Cardiac septum (tissue), 1 donor: ENCODE data around the gene VPS29. TPM values are rescaled to one million over a fixed set of nuclear protein-coding genes. Genes with fewer than 3 reads are reported as not detected.
"Not testable (repeated sequence)": the region's sequence is repeated elsewhere in the genome, so short reads cannot be mapped to it uniquely, and the experiment has no call there.

Experiments used
- DNase-seq: peaks from one replicate; pipeline ENCODE4 v3.0.0-alpha.2; 2020; ENCODE audit warnings: low spot score
- intact Hi-C: fragments of 100-400 bp; cut with DNase I; formaldehyde crosslinking; loops from one replicate; pipeline ENCODE4 v1.14.0; 2022
- long read RNA-seq: library from polyadenylated mRNA; unstranded; transcript quantifications from one replicate; pipeline ENCODE4 v2.0.0, GENCODE V29; 2021
- total RNA-seq: library from RNA; stranded (reverse); fragmentation: NEBNext Ultra II Directional; extraction: Animal tissue kit (Norgen Biotek cat#: 25700); gene quantifications from one replicate; pipeline ENCODE4 v1.2.1, GENCODE V29; 2021
- donor health status: DM: no; HTN: no; CAD: no.

The VPS29 gene
- 76.3 TPM for total RNA-seq
- long read RNA-seq, transcript VPS29-206 (4 exons, 1,523 nt) = major isoform, 74 of 114 reads
- long read RNA-seq, partial matches to known transcripts = 2 of 114 reads
- long read RNA-seq, other reads (novel, unspliced or antisense) = 37 of 114 reads

DNA sequence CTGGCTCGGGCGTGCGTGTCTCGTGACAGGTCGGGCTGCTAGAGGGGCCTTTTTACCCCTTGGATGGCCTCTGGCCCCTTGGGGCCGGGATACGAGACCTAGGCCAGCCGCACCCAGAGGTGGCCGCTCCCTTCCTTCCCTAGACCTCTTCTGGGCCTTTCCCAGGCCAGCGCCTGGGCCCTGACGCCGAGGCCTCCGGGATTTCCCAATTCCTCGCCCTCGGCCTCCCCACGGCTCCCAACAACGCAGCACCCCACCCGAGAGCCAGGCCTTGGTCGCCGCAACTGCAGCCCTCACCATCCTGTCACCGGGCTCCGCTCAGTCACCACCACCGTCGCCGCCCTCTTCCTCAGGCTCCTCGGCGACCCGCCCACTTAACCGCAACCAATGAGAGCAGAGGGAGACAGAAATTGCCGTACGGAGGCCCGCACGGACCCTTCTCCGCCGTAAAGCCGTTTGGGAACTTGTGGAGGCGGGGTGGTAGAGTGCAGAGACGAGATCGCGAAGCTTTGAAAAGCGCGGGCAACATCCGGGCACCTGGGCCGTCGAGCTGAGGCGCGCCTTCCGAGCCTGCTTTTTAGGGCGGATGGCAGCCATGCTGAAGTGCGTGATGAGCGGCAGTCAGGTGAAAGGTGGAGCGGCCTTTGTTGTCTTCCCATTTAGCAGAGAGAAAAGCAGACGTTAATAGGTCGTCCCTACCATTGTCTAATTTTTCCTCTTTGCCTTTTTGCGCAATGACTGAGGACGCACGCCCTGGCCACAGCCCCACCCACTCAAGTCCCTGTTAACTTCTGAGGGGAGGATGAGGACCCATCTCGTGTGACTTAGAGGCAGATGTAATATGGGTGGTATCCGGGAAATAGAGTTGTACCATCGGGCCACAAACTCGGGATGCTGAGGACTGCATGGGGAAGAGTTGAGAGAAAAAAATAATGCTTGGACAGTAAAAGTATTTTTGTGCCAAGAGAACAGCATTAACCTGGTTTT is at the start of gene VPS29, which contains the start of gene RAD9B:
VPS29 (minus strand) TSS at position 360 of the 987 bp plus-strand sequence; CDS start at position 300, 60 bp downstream.
RAD9B (plus strand) TSS at position 580 of the 987 bp plus-strand sequence; CDS start at position 587, 7 bp downstream.
- intact Hi-C loops = loop anchor here (1.0 kb wide), 1 partner anchor 34 kb away; the partner anchor contains the start of genes FAM216A and GPN3
- peak; percentile 99 for DNase-seq

DNA sequence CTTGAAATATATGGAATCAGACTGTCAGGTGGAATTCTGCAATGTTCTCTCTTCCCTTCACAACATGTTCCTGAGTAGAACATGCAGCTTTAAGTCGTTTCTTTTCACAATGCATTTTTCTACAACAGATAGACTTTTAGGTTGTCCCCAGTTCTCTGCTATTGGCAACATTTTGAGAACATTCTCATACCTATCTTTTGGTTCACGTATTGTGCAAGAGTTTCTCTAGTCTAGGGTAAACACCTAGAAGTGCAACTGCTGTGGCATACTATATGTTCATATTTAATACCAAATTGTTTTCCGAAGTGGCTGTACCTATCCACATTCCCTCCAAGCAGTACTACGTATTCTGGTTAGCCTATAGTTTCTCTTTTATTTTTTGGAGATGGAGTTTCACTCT is 49.1 kb upstream of the VPS29 start:
- intact Hi-C loops = loop anchor here (5.0 kb wide), 1 partner anchor 51 kb away; no protein-coding TSS in a partner anchor
- no peak for DNase-seq

DNA sequence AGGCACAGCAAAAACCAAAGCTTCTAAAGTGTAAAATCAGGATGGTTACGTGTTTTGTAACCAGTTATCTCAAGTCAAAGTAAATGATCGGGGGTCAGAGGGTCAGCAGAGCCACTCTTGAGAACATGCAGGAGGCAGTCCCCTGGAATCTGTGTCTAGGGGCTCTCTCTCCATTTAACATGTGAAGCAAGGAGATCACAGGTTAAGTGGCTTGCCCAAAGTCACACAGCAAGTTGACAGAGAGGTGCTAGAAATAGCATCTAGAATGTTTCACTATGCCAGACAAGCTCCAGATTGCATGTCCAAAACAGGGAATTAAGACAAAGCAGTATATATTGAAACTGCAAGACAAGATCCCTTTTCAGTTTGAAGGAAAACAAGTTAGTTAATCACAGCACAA is 47.8 kb upstream of the VPS29 start:
- DNase-seq = no peak
- intact Hi-C loops = loop anchor here (5.0 kb wide), 1 partner anchor 53 kb away; no protein-coding TSS in a partner anchor

DNA sequence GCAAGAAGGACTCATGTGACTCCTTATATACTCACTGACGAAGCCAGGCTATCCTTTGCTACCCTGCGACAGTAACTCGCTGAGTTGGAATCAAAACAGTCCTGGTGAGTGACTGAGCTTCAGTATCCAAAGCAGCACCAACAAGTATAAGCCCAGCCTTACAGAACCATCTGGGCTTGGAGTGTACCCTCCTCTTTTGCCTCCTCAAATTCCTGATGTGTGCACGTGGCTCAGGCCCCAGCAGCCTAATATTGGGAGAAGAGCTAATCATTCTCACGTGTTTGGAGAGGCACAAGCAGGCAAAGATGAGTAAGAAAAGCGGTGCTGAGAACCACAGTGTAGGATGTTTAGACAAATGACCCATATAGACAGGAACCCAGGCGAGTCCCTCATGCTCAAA is 46.8 kb upstream of the VPS29 start:
- no peak for DNase-seq
- intact Hi-C loops = no loop called here

DNA sequence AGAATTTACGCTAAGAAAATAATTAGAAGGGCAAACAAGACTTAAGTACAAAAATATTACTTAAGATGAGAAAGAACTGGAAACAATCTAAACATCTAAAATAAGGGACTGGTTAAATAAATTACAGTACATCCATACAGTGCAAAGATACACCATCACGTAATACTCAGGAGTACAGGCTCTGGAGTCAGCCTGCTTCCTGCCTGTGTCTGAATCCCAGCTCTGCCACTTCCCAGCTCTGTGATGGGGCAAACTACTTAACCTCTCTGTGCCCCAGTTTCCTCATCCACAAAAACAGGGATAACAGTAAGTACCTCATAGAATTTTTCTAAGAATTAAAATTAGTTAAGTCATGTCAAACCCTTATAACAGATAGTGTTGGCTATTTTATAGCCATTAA is 45.2 kb upstream of the VPS29 start:
- intact Hi-C loops = no loop called here
- DNase-seq = no peak

- no peak for DNase-seq
- intact Hi-C loops = no loop called here
Measured at GRCh38 chr12:110546339-110546738, 44.4 kb upstream of the VPS29 start.

DNA sequence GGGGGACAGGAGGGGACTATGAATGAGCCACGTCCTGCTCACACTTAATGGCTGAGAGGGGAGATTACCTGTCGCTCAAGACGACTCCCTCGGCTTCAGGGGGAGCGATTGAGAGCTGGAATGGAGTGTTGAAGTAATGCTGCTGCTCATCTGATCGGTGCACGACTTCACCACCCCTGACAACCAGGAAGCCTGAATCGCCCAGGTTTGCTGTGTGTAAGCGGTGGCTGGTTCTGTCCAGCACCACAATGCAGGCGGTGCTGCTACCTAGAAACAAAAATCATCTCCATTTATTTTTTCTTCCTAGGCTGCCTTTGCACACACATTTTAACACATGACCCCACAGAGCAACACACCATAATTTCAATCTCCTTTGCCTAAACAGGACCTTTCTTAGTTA is 43.9 kb upstream of the VPS29 start:
- intact Hi-C loops = no loop called here
- no peak for DNase-seq

DNA sequence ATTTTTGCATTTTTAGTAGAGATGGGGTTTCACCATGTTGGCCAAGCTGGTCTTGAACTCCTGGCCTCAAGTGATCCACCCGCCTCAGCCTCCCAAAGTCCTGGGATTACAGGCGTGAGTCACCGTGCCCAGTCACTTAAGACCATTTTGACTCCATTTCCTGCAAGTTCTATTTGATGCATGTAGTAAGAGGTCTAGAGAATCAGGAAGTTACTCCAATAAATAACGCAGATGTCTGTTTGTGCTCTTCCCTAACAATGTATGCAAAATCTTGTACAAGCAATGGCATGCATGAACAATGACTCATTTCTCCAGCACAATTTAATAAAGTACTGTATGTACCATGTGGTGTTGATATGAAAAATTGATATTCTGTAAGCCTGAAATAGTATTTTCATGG is 43.3 kb upstream of the VPS29 start:
- DNase-seq, intact Hi-C loops: not testable (repeated sequence)

DNA sequence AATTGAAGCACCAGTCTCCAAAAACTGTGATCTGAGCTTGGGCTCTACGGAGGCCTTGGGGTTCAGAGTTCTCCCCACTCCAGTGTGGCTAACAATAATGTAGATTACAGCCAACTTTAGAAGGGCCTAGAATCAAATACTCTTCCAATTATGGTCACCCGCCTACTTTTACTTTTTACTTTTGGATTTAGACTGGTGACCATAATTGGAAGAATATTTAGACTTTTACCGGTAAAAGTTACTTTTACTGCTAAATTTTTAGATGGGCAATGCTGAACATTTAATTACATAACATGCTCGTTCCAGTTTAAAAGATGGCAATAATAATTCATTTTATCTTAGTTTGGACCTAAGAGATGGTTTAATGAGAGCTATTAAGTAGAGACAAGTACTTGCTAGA is 42.1 kb upstream of the VPS29 start:
- no peak for DNase-seq
- intact Hi-C loops = no loop called here

DNA sequence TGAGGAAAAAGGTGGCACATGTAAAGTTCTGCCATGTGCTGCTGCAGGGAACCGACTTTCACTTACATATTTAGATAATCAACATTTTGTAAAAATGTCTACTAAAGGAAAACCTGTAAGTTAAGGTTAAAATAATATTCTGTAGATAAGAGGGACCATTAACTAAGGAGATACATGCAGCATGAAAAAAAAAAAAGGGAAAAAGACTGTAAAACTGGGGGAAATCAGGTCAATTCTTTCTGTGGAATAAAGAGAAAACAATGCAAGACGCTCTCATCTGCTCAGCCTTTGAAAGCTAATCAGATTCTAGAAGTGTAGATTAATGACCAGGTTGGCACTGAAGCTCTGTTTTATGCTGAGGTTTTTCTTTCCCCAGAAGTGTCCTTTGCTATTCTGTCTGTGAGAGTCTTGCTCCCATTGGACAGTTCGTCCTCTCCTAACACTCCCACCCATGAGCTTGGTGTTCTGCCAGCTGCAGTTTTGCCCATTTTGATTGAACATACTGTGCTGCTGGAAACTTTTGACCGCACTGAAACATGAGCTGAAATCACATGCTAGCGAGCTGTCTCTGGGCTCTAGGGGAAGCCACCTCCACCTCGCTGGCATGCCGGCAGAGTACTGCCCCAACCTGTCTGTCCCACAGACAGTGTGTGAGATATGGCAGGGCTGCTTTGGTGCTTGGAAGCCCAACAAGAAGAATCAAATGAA is 41.5 kb upstream of the VPS29 start:
- DNase-seq = peak; percentile 77
- intact Hi-C loops = no loop called here

DNA sequence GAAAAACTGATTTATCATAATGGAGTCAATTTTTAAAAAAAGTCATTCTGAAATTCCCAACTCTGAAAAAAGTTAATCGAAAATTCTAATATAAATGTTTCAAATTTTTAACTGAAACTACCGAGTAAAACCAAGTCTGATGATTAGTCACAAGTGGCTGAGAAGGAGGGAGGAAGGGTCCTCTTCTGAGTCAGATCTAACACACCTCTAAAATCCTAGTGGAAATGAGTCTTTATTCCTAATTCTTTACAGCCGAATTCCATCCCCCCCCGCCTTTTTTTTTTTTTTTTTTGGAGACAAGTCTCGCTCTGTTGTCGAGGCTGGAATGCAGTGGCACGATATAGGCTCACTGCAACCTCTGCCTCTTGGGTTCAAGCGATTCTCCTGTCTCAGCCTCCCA is 38.1 kb upstream of the VPS29 start:
- intact Hi-C loops = no loop called here
- no peak for DNase-seq

DNA sequence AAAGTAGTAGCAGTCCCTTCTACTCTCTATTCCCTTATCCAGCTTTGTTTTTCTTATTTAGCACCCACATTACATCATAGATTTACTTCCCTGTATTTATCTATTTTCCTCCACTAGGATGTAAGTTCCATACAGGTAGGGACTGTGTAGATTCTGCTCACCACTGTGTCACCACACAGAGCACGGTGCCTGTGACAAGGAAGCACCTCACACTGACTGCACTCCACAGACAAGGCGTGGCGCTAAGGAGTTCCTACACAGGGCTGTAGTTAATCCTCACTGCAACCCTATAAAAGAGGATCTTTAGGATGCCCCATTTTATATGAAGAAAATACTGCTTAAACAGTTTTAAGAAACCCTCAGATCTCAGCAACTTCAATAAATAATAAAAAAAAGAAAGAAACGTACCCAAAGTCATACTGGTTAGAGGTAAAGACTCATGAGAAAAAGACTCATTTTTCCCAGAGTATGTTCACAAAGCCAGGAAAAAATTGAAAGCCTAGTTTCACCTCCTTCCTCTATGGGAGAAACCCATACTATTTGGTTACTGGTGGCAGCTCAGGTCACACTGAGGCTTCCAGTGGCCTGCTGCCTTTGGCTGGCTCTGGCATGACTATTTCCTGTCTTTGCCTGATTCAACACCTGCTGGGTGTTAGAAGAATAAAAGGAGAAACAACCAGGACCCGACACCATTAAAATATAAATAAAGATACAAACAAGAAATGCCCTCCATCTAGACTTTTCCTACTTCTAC is 37.1 kb upstream of the VPS29 start:
- no peak for DNase-seq
- intact Hi-C loops = loop anchor here (5.0 kb wide), 1 partner anchor 43 kb away; the partner anchor contains the start of gene PPTC7

- intact Hi-C loops = loop anchor here (5.0 kb wide), 1 partner anchor 44 kb away; the partner anchor contains the start of gene PPTC7
- DNase-seq = peak; percentile 81
Measured at GRCh38 chr12:110537605-110538409, 35.9 kb upstream of the VPS29 start.

DNA sequence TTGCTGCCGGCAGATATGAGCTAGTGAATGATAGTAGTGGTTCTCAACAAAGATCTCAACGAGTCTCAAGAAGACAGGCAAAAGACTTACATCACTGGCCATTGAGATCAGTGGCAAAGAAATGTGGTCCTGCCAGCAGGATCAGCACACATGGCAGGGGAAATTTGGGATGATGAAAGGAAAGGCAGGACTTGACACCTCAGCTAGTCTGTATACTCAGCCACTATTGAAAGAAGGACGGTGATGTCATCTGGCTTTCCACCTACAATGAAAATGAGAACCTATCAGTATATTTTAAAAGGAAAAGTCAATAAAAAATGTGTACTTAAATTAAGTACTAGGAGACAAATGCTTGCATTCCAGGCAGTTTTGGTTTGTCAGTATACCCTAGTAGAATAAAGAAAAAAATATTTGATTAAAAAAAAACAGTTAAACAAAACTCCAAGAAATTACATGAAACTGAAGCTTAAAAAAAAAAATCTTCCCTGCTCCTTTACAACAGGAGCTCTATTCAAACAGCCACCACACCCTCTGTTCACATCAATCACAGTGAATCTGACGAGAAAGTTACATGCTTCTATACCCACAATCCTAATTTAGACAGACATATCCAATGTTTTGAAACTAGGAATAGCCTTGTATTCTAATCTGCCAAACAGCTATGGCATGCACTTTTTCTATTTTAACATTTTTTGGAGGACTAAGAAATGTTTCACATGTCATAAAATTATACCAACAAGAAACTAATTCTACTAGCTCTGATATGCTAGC is 35.1 kb upstream of the VPS29 start:
- no peak for DNase-seq
- intact Hi-C loops = loop anchor here (5.0 kb wide), 1 partner anchor 45 kb away; the partner anchor contains the start of gene PPTC7

GRCh38 chr12:110534811-110535210 is 32.9 kb upstream of the VPS29 start:
- intact Hi-C loops = loop anchor here (5.0 kb wide), 1 partner anchor 47 kb away; the partner anchor contains the start of gene PPTC7
- DNase-seq = no peak

DNA sequence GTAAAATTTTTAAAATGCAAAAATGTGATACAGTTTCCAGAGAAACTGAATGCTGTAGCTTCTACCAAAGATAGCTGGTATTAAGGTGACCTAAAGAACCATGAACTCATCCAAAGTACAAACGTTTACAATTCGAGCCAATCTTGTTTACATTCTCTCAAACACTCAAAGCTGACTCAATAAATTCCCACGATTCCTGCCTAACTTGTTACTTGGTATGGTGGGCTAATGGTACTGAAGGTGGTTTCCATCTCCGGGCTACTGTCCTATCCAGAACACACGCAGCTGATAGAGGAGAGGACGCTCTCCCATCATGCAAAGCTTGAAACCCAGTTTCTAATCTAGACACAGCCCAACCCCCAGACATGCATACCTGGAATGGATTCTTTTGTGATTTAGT is 31.7 kb upstream of the VPS29 start:
- intact Hi-C loops = no loop called here
- DNase-seq = no peak

GRCh38 chr12:110532644-110533043 is 30.7 kb upstream of the VPS29 start:
- DNase-seq = no peak
- intact Hi-C loops = no loop called here
